Fibroblast of skin of scalp (primary cell): ENCODE results near the gene MAPKAPK2.

Experiments used
- DNase-seq: peaks from one replicate; pipeline ENCODE4 v3.0.0-alpha.2; 2013

The MAPKAPK2 gene

DNA sequence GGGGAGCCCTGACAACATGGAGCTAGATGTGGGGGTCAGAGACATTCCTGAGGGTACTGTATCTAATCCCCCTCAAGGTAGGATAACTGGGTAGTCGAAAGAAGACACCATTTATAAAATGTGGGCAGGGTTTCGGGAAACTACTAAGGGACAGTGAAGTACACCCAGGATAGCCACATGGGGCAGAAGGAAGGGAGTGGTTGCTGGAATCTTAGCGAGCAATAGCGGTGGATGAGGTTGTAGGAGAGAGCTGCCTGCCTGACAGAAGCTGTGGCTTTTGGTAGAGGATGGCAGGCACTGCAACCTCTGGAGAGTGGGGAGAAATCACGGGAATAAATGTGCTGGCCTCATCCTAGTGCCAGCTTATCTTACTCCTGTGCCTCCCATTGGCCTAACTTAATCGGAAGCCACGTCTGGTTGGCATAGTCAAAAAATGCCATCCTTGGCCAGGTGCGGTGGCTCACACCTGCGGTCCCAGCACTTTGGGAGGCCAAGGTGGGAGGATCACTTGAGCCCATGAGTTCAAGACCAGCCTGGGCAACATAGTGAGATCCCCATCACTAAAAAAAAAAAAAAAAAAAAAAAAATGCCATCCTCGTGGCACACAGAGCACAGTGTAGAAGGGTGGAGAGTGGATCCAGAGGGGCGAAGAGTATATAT is 23.4 kb upstream of the MAPKAPK2 start:
- no peak for DNase-seq

DNA sequence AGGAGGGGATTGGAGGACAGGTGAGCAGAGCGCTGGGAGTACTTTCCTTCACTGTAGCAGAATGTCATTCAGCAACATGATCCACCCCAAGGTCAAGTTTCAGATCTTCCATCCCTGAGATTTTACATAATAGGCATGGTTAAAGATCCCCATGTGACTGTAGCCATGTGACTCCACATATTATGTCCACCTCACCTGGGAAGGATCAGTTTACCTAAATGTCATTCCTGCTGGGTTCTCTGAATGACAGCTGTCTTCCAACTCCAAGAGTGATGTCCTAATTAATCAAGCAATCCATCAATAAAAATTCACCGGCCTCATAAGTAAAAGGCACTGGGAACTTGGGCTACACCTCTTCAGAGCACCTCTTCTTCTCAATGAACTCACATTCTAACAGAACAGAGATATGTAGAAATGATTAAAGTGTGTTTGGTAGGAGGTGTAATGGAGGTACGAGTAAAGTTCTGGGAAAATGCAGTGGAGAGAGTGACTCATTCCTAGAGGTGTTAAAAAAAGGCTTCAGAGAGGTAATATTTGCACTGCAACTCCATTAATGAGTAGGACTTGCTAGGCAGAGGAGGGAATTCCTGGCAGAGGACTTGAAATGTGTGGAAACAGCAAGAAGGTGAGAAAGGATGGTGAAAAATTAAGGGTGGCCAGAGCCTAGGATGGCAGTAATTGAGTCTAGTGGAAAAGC is 22.2 kb upstream of the MAPKAPK2 start:
- no peak for DNase-seq

DNA sequence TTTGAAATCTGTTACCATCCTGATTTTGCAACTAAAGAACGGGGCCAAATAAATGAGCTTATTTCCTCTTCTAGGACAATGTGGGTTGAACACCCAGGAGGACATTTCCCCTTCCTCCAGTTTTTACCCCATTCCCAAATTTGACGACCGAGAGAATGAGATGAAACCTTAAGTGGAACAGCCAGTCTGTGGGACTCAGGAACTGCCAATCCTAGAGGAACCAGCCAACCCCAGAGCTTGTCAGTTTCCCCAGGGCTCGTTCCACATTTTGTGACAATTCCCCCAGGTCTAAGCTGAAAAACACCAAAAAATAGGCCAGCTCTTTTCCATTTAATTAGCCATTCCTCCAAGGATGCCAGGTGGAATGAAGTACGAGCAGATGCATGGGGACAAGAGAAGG is 21.3 kb upstream of the MAPKAPK2 start:
- DNase-seq = no peak

DNA sequence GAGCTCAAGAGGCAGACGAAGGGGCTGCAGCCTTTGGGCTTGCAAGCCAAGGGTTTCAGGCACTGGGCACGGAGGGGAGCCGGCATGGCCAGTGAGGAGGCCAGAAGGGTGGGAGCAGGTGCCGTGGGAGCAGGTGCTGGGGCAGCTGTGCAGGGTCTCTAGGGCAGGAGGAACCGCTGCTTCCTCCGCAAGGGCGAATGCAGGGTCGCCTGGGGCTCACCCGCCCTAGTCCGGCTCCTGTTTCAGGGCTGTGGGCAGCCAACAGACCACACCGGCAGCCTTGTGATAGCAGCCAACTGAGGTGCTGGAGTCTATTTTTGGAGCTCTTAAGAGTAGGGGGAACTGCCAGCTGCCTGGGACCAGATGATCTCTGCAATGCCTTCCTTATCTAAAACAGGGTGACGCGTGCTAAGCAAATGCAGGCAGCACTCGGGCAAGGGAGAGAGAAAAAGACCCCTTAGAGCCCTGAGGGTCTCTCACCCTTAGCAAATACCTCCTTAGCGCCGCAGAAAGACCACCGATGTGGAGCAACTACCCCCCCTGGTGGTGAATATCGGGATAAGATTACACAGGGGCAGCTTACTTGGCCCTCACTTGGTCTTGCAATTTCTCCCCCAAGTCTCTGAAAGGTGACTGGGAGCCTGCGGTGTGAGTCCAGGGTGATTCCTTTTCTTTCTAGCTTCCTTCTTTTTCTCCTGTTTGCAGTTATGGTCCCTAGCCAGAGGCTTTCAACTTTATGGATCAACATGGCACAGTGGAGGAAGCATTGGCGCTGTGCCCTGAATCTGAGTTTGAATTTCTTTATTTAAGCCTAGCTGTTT is 20.7 kb upstream of the MAPKAPK2 start:
- peak; percentile 66 for DNase-seq

DNA sequence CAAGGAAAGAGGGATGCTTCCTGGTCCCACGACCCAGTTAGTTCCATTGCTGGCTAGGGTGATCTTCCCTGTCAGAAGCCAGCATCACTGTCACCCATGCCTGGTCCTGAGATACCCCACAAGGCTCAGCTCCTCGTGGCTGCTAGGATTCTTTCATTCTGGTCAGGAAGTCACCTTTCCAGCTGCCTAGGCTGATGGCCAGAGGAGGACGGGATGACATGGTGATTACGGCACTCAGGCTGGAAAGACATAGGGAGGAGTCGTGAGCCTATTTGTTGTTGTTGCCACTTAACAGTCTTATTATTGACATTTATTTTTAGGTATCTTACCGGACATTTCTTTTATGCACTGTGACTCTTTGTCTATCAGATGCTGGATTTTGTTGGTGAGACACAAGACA is 20.0 kb upstream of the MAPKAPK2 start:
- no peak for DNase-seq

DNA sequence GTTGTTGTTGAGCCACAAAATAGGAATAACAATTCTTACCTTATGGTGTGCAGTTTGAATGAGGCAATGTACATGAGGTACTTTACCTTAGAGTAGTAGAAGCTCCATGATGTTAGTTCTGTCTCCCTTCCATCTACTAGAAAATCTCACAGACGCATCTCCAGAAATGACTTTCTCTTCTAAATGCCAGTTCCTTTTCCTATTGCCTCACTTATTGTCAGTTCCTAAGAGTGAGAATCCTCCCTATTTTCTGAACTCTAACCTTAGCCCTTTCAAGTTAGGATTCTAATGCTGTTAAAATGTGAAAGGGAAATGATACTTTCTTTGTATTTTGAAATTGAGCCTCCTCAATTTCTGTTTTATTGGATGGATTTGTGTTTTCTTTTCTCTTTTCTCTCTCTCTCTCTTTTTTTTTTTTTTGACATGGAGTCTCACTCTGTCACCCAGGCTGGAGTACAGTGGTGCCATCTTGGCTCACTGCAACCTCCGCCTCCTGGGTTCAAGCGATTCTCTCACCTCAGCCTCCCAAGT is 18.6 kb upstream of the MAPKAPK2 start:
- DNase-seq = no peak

DNA sequence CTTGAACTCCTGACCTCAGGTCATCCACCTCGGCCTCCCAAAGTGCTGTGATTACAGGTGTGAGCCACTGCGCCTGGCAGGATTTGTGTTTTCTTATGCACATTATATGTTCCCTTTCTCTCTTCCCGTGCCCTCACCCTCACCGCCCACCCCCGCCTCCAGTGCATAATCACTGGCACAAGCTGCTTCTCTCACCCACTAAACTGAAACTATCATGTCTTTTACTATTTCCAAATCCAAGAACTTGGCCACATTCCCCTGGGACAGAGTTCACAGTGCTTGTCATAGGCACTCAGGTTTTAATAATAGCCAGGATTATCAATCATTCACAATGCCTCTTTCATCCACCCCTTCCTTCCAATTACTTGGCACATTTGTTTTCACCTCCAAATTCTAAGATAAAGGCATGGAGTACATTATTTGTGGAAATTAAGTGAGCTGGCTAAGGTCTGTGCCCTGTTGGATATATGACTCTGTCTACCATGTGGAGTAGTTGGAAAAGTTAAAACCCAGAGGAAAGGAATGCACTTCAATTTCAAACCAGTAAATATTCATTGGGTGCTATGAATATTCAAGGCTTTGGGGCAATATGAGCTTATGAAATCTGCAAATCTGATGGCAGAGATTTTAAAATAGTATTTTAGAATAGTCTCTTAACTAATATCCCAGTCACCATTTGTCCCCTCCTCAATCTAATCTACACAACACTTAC is 17.6 kb upstream of the MAPKAPK2 start:
- no peak for DNase-seq

DNA sequence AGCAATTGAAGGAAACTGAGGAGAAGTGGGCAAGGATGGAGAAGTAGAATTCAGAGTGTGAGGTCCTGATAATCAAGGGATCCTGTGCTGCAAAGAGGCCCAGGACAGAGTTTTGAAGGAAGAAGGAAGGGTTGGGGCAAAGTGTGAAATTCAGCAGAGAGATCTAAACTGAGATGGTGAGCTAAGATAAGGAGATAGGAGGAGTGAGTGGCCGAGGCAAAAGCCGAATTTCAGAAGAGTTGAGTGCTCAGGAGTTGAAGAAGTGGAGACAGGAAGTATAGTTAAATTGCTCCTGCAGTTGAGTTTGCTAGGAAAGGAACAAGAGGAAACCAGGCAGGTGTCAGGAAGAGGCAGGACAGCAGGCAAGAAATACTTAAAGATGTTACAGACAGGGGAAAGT is 16.4 kb upstream of the MAPKAPK2 start:
- no peak for DNase-seq

DNA sequence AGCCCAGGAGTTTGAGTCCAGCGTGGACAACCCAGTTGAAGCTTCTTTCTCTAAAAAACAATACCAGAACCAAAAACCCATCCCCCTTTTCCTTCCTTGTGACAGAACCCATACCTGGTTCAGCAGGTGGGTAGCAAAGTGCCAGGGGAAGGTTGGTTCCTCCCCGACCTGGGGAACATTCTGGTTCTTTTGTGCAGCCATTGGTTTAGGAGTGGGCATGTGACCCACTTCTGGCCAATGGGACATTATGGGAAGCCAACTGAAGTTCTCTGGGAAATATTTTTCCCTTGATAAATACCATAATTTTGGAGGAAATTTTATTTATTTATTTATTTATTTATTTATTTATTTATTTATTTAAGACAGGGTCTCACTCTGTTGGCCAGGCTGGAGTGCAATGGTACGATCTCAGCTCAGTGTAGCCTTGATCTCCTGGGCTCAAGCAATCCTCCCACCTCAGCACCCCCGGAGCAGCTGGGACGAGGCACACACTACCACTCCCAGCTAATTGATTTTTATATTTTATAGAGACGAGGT is 15.8 kb upstream of the MAPKAPK2 start:
- no peak for DNase-seq

DNA sequence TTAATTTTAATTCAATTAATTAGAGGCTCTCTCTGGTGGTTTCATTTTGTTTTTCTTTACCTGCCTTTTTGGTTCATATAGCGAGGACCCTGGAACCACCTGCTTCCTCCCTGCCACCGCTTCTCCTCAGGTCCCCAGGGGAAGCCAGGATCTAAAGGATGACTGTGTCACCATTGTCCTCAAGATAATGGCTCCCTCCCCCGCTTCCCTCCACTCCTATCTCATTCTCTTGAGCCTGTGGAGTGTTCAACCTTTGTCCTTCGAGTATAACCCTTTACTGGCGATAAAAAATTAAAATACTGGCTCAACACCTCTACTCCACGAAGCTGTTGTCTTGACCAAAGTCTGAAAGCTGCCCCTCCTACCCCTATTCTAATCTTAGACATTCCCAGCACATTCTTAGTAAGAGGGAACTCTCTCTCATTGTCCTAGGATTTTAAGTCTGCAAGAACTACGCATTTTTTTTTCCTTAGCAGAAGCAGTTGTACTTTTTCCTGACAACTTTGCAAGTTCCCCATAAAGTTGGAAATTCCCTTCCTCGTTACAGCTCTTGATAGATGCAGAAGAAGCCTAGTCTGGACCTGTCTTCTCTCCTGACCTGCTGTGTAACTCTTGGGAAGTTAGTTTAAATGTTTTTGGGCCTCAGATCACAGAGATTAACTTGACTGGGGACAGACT is 12.6 kb upstream of the MAPKAPK2 start:
- DNase-seq = no peak

DNA sequence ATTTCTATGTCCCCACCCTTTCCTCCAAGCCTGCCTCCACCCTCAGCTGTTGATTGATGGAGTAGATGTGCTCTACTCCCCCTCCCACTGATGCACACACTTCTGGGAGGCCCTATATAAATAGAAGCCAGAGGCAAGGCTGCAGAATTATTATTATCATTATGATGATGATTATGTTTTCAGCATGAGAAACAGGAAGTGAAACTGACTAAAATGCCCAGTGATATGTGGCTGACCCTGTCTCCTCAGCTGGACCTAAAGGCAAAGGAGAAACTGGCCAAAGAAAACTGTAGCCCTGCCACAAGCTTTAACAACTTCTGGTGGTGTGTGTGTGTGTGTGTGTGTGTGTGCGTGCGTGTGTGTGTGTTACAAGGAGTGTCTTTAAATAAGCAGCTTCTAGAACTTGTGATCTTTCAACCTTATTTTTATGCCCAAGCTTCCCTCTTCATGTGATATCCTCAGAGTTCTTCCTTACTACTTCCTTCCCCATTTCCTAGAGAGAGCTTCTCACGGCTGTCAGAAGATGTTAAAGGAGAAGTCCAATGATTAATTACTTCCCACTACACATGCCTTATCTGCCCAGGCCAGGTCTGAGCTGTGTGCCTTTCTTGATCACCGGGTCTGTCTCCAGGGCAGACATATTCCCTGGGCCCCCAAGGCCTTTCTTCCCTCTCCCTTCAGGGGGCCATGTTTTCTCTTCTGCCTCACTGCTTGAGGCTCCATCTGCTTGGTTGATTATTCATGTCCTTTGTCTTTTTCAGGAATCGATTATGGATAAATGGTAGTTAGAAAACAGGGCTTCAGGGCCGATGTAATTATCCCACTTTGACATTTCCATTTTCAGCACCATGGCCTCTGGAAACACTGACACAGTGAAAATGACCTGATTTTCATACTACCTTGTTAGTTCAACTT is 11.6 kb upstream of the MAPKAPK2 start:
- DNase-seq = peak; percentile 45

DNA sequence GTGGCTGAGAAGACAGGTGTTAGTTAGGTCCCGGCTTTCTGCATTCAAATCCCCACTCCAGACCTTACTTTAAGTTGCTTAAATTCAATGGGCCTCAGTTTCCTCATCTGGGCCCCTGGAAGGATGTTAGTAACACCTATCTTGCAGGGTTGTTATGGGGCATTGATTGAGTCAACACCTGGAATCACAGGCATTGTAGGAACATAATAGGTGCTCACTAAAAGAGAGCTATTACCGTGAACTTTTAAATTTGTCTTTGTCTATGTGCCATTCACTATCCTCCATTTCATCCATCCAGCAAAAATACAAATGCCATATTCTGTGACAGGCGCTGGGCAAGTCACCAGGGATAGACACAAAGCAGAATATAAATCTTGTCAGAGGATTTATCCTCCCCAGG is 10.5 kb upstream of the MAPKAPK2 start:
- no peak for DNase-seq

DNA sequence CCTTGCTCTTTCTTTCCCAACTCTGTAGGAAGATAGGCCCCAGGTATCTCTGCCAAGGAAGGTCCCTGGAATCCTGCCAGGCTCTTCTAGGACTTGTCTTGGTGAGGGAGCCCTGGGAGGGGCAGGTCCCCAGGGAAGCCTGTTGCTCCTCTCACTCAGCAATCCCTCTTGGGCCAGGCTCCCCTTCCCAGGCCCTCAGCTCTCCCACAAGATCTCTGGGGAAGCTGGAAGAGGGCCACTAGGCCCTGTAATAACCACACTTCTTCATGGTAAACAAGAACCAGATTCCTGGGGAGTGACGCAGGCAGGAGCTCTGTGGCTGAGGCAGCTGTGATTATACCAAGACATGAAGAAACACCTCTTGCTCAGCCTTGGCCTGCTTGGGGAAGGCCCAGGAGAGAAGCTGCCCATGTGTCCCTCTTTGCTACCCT is 9.9 kb upstream of the MAPKAPK2 start:
- peak; percentile 98 for DNase-seq

DNA sequence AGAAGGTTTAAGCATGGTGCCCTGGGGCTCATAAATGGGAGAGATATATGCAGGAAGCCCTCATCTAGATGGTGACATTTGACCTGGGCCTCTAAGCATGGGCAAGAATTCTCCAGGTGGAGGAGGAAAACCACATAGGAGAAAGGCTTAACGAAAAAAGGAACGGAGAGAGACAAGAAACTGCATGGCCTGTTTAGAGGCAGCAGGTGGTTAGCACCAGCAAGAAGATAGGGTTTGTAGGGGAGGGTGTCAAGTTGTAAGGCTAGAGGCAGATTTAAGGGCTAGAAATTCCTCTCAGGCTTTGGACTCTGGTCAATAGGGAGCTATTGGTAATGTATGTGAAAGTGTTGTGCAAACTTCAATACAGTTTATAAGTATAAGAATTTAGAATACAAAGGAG is 8.2 kb upstream of the MAPKAPK2 start:
- no peak for DNase-seq

DNA sequence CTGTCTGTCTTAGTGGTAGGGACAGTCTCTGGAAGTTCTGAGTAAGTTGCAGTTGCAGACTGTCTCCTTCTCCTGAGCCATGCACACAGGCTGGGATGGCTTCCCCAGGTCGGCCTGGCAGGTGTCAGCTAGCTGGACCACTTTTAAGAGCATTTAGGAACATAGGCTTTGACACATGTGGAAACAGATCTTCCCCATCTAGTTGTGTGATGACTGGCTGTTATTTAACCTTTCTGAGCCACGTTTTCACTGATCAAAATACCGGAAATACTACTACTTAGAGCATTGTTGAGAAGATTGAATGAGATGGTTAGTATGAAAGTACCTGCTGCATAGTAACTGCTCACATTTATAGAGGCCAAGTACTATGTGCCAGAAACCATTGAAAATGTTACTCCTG is 6.2 kb upstream of the MAPKAPK2 start:
- DNase-seq = no peak

DNA sequence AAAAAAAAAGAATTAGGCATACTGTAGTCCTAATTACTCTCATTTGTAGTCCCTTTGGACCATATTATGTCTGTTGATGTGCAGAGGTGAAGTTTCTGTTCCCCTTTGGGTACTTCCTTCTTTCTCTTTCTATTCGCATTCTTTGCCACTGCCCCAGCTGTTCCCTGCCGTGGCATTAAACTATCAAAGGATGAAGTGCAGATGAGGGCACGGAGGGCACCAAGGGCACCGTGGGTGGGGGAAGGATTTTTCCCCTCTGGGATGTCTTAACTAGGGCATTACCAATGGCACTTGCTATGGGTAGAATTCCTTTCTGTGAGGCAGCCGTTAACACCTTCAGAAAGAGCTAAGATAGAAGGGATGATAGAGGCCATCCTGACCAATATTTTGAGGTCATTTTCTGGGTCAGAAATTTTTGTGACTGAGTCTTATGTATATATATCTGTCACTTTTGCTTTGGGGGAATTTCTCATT is 4.9 kb upstream of the MAPKAPK2 start:
- DNase-seq = no peak

DNA sequence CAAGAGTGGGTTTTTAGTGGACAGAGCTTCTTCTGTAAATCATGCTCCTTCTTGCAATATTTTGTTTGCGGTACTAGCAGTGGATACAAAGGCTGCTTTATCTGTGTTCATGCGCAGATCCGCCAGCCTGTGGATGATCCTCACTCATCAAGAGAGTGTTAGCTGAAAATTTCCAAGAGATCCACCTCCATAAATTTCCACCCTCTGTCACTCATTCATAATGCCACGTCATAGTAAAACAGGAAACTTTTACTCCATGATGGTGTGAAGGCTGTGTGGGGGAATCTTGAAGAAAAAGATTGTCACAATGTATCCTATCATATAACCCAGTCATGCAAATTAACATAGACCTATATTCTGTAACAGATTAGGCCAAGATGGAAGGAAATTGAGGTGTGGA is 4.4 kb upstream of the MAPKAPK2 start:
- no peak for DNase-seq

DNA sequence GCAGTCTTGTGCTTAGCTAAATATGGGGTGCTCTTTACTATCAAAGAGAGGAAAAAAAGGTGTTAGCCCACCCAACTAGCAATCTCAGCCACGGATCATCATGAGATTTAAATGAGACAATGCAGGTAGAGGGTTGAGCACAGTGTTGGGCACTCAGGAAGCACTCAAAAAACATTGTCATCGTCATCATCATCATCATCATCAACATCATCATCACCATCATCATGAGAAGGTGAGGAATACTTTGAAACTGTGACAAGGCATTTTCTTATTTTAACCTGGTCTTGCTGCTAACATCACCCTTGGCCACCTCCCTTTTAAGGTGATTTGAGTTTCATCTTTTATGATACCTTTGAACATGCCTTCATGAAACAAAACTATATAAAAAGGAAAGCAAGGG is 3.3 kb upstream of the MAPKAPK2 start:
- DNase-seq = no peak

DNA sequence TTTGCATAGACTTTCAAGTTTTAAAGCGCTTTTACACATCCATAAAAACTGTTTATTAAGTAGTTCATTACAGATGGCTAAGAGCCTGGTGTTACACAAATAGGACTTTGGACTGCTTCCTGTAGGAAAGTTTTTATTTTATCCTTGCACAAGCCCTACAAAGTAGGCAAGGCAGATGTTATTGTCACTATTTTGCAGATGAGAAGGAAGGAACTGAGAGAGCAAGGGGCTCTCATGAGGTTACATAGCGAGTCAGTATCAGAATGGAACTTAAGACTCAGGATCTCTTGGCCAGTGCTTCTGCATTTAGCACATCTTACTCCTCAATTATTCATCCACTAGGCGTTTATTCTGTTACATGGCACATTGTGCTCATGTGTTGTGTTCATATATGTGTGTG is 2.6 kb upstream of the MAPKAPK2 start:
- DNase-seq = no peak

DNA sequence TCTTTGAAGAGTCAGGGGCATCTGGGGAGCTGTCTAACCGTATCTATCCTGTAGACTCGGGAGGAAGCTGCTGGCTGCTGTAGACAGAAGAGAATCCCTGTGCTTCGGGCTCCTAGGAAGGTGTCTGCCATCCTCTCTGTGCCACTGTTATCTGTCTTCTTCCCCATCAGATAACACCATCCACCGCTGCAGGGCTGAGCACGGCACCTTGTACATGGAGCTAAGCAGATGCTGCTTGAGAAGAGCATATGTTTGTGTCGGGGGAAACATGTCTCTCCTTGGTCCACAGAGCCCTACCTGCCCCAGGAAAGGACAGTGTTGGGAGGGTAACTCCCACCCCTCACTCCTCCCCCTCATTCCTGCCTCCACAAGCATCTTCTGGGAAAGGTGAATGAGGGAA is 1.4 kb upstream of the MAPKAPK2 start:
- no peak for DNase-seq

DNA sequence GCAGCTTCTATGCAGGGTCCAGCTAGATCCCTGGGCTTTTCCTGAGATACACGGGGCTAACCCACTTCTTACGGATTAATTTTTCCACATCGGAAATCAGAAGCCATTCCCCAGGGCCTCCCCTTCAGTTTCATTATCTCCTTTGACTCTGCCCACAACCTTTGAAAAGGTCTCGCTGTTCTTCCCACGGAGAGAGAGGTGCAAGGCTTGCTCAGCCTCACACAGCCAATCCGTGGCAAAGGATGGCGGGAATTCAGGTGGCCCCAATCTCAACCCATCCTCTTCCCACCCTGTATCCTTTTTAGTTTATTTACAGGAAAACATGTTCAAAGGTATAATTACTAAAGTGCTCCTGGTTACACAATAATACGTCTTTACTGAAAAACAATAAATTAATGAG is 702 bp upstream of the MAPKAPK2 start:
- DNase-seq = no peak
